HepG2 (cell line): Measurements from ENCODE around the gene STX4. TPM values are rescaled to one million over a fixed set of nuclear protein-coding genes. Genes with fewer than 3 reads are reported as not detected.

Experiments
- CENPBD1 ChIP-seq: sonication (generic); formaldehyde crosslinking; IDR thresholded peaks from 2 replicates; pipeline ENCODE4 v1.8.0; 2022; ENCODE audit warnings: missing genetic modification reagents, low read depth, mild to moderate bottlenecking, borderline replicate concordance
- EHMT2 ChIP-seq: fragments of 200-600 bp; sonication (generic); IDR thresholded peaks from 2 replicates; pipeline ENCODE4 v1.7.0; 2017; ENCODE audit warnings: antibody characterized with exemption, low read depth, low read length, borderline replicate concordance
- MBNL3 ChIP-seq: fragments of 250-450 bp; sonication (Bioruptor Pico); conservative IDR thresholded peaks from 2 replicates; pipeline ENCODE4 v1.8.0; 2022; ENCODE audit warnings: mild to moderate bottlenecking, inconsistent platforms
- MZF1 ChIP-seq: sonication (generic); formaldehyde crosslinking; IDR thresholded peaks from 2 replicates; pipeline ENCODE4 v1.8.1; 2023; ENCODE audit warnings: mild to moderate bottlenecking, missing genetic modification reagents, borderline replicate concordance
- PAF1 ChIP-seq: IDR thresholded peaks from 2 replicates; pipeline ENCODE4 v1.6.1; 2016; ENCODE audit warnings: missing genetic modification reagents, missing compliant biosample characterization
- PBX3 ChIP-seq: sonication (generic); formaldehyde crosslinking; IDR thresholded peaks from 2 replicates; pipeline ENCODE4 v1.8.1; 2023; ENCODE audit warnings: missing genetic modification reagents, inconsistent platforms, borderline replicate concordance
- PRDM15 ChIP-seq: sonication (generic); formaldehyde crosslinking; IDR thresholded peaks from 2 replicates; pipeline ENCODE4 v1.4.0; 2020; ENCODE audit warnings: missing genetic modification reagents
- RORA ChIP-seq: sonication (generic); formaldehyde crosslinking; IDR thresholded peaks from 2 replicates; pipeline ENCODE4 v1.5.0; 2020; ENCODE audit warnings: mild to moderate bottlenecking, missing genetic modification reagents, moderate library complexity
- SOX5 ChIP-seq: IDR thresholded peaks from 2 replicates; pipeline ENCODE4 v1.6.1; 2016; ENCODE audit warnings: borderline replicate concordance
- ZNF138 ChIP-seq: sonication (generic); formaldehyde crosslinking; IDR thresholded peaks from 2 replicates; pipeline ENCODE4 v1.5.0; 2020; ENCODE audit warnings: mild to moderate bottlenecking, low read depth, missing genetic modification reagents
- ZNF263 ChIP-seq: sonication (generic); formaldehyde crosslinking; IDR thresholded peaks from 2 replicates; pipeline ENCODE4 v1.4.0; 2020; ENCODE audit warnings: missing genetic modification reagents
- ZNF3 ChIP-seq: IDR thresholded peaks from 2 replicates; pipeline ENCODE4 v1.7.0; 2017; ENCODE audit warnings: inconsistent platforms
- ZNF597 ChIP-seq: sonication (generic); formaldehyde crosslinking; IDR thresholded peaks from 2 replicates; pipeline ENCODE4 v1.5.0; 2020; ENCODE audit warnings: missing genetic modification reagents
- ZNF619 ChIP-seq: sonication (generic); formaldehyde crosslinking; IDR thresholded peaks from 2 replicates; pipeline ENCODE4 v1.4.0; 2020; ENCODE audit warnings: mild to moderate bottlenecking, missing genetic modification reagents
- ZNF75D ChIP-seq: sonication (generic); formaldehyde crosslinking; IDR thresholded peaks from 2 replicates; pipeline ENCODE4 v1.8.1; 2023; ENCODE audit warnings: missing genetic modification reagents, mild to moderate bottlenecking, borderline replicate concordance
- ZSCAN21 ChIP-seq: sonication (generic); formaldehyde crosslinking; IDR thresholded peaks from 2 replicates; pipeline ENCODE4 v1.8.0; 2022; ENCODE audit warnings: mild to moderate bottlenecking, missing genetic modification reagents, moderate library complexity, borderline replicate concordance
- polyA plus RNA-seq, 8 experiments: library from polyadenylated mRNA; depleted of rRNA in 3 of 8; stranded (reverse) in 7 of 8; unstranded in 1 of 8; fragments of >200 nt; fragmentation: Illumina TruSeq in 4 of 8; extraction: Trizol in 4 of 8; gene quantifications; 2 replicates each; pipeline versions ENCODE4 v1.2.1 to v1.2.3, GENCODE V29; 2011 to 2016; ENCODE audit warnings: low read depth in 4 of 8, missing spikeins in 1 of 8, mixed read lengths in 1 of 8; ENCODE audit not compliant: insufficient read depth in 1 of 8
- total RNA-seq, 5 experiments: library from RNA; depleted of rRNA; stranded (reverse); fragments of >200 nt; fragmentation: Illumina TruSeq; extraction: Trizol; gene quantifications; 2 replicates each; pipeline ENCODE4 v1.2.3, GENCODE V29; 2016; ENCODE audit warnings: low read depth in 1 of 5

Gene STX4
- total and polyA plus RNA-seq, 2 of the 13 experiments (the other 11 are each of a cell fraction or from before 2014, with no cell fraction given), result 29.2 to 34.6 TPM

- TF ChIP-seq PBX3 (0 out of 2 replicates have a peak, but pooled peaks have one; percentile 63), MBNL3 (CRISPR knock-in tag) (no peak), ZNF138 (peak; percentile 49; the same call in 1 of the 2 replicates), RORA (CRISPR knock-in tag) (no peak), ZSCAN21 (CRISPR knock-in tag) (peak; percentile 81), ZNF75D (CRISPR knock-in tag) (no peak), CENPBD1 (CRISPR knock-in tag) (no peak), MZF1 (CRISPR knock-in tag) (no peak), ZNF619 (CRISPR knock-in tag) (0 out of 2 replicates have a peak, but pooled peaks have one; percentile 47), EHMT2 (no peak), PRDM15 (CRISPR knock-in tag) (peak; percentile 60; the same call in 1 of the 2 replicates), ZNF597 (no peak), PAF1 (CRISPR knock-in tag) (no peak), SOX5 (CRISPR knock-in tag) (no peak), ZNF3 (CRISPR knock-in tag) (no peak), ZNF263 (no peak)
Measured at GRCh38 chr16:30996985-30997724, 36.2 kb upstream of the STX4 start (continued).
